Measurements from ENCODE around the gene PPARG.

PPARG gene

DNA sequence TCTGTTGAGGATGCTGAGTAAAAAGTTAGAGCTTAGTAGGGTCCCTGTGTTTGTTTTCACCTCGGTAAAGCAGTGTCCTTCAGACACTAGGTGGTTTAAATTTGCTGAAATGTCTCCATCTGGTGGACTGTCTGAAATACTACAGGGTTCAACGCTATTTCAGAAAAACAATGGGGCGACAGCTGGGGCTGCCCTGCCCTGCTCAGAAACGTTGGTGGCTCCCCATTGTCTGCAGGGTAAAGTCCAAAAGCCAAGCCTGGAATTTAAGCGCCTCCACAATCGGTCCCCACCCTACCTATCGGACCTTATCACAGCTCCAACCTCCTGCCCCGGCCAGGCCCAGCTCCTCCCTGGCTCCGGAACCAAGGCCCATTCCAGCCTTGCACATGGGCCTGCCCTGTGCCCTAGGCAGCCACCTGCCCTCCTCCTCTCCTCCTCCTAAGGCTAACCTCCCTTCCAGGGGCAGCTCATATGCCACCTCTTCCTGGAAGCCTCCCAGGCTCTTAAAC, 191.1 kb downstream of the PPARG start:
- peak; percentile 84 for DNase-seq (ENCODE audit: low spot score)

DNA sequence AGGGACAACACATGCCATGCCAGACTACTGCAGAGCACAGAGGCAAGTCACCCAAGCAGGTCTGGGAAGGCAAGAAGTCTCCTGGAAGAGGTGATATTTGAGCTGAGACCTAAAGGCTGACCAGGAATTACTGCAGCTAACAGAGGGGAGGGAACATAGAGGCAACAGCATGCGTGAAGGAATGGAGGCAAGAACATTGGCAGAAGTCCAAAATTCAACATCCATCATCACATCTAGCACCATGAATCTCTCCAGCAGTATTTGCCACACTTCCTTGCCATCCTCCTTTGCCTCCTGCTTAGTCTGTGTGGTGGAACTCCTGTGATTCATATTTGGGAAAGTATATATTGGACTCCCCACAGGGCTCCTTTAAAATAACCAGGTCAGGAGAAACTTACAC, 194.5 kb downstream of the PPARG start:
- DNase-seq (ENCODE audit: low spot score) = no peak

DNA sequence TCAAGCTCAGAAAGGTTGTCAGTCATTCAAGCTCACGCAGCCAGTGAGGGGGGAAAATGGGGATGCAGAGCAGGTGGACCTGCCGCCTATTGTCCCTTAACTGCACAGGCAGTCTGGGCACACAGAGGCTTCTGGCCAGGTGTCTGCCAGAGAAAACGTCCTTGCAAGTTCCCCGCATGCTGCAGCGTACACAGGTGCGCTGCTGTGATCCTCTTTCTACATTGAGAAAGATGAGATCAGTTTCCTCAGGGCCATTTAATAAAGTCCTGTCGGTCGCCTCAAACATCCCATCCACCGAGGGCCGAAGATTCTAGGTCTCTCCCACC, 195.0 kb downstream of the PPARG start:
- DNase-seq (ENCODE audit: low spot score) = no peak

Data from SW480 (cell line).